Right ventricle myocardium superior (tissue), 1 donor: Measurements from ENCODE around the gene UMOD. TPM values are rescaled to one million over a fixed set of nuclear protein-coding genes. Genes with fewer than 3 reads are reported as not detected.

ENCODE experiments used
- ATAC-seq: fragments of 200-7000 bp; cut with Tn5 transposase; one replicate; pipeline ENCODE4 v1.9.1; 2020; ENCODE audit warnings: mild to moderate bottlenecking; ENCODE audit not compliant: poor library complexity
- DNase-seq: peaks from one replicate; pipeline ENCODE4 v3.0.0-alpha.2; 2020
- intact Hi-C: fragments of 100-400 bp; cut with DNase I; formaldehyde crosslinking; loops from one replicate; pipeline ENCODE4 v1.11.2; 2022
- long read RNA-seq: library from polyadenylated mRNA; unstranded; transcript quantifications from one replicate; pipeline ENCODE4 v2.0.0, GENCODE V29; 2021
- total RNA-seq: library from RNA; stranded (reverse); fragmentation: NEBNext Ultra II Directional; extraction: Animal tissue kit (Norgen Biotek cat#: 25700); gene quantifications from one replicate; pipeline ENCODE4 v1.2.1, GENCODE V29; 2021
- donor health status: DM: no; HTN: yes; CAD: no; lungs with severe emphysema.

The UMOD gene
- total RNA-seq: not detected
- long read RNA-seq: 0 reads

GRCh38 chr16:20352615-20353014, at the start of gene UMOD:
Gene UMOD (minus strand): TSS chr16:20352715. CDS start chr16:20350737, 1,978 bp downstream.
- DNase-seq (no peak), ATAC-seq (no peak)
- intact Hi-C loops: no loop called here

GRCh38 chr16:20401475-20402016, 49.0 kb upstream of the UMOD start:
- intact Hi-C loops: no loop called here
- DNase-seq (no peak), ATAC-seq (no peak)

DNA sequence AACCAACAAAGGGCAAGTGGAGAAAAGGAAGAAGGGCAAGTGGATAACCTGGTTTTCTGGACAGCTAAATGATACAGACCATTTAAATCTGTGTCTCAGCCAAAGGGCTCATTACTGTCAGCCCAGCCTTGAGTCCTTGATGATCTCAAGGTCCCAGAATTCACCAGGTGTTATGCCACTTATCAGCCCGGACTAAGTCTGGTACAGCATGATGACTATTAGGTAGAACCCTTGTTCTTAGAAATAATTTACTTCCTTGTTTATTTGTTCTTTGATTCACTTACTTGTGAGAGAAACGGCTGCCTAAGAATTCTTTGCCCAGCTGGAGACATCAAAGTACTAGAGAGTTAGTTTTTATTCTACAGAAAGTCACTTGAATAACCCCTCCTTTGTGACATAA, 48.6 kb upstream of the UMOD start:
- ATAC-seq: no peak
- intact Hi-C loops: no loop called here
- DNase-seq: no peak

- DNase-seq: no peak
- intact Hi-C loops: no loop called here
- ATAC-seq: no peak
Observed at GRCh38 chr16:20399185-20399584, 46.7 kb upstream of the UMOD start.

DNA sequence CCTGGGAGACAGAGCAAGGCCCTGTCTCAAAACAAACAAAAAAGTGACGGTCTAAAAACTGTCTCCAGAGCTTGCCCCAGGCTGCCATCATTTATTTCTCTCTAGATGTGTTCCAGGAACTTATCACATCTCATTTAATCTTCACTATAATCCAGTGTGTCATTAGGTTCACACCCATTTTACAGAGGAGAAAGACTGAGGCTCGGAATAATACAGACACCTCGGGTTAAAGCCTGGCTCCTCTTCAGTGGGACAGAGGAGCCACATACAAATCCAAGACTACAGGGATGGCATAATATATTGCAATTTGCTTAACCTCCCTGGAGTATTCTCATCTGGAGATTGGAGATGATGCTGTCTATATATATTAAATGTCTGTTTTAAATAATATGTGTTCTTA, 46.1 kb upstream of the UMOD start:
- intact Hi-C loops: no loop called here
- DNase-seq: no peak
- ATAC-seq: no peak

GRCh38 chr16:20397468-20398074, 45.1 kb upstream of the UMOD start:
- intact Hi-C loops: no loop called here
- DNase-seq (no peak), ATAC-seq (no peak)

GRCh38 chr16:20396846-20397467, 44.4 kb upstream of the UMOD start:
- intact Hi-C loops: no loop called here
- no peak for ATAC-seq
- DNase-seq: no peak

DNA sequence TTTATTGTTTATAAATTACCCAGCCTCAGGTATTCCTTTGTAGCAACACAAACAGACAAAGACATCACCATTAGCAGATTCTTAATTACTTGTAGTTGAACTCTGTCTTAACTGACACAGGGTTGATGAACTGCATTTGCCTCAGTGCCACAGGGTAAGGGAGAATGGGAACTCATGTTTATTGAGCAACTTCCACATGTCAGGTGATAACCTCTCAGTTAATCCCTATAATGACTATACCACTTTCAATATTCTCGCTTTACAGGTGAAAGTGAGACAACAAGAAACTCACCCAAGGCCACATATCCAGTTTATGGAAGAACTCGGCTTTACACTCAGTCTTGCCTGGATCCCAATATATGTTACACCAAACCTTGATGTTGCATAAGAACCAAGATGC, 43.4 kb upstream of the UMOD start:
- intact Hi-C loops: no loop called here
- ATAC-seq (no peak), DNase-seq (no peak)

- DNase-seq: no peak
- intact Hi-C loops: no loop called here
- peak; percentile 27 for ATAC-seq
Observed at GRCh38 chr16:20393801-20394577, 41.5 kb upstream of the UMOD start.

DNA sequence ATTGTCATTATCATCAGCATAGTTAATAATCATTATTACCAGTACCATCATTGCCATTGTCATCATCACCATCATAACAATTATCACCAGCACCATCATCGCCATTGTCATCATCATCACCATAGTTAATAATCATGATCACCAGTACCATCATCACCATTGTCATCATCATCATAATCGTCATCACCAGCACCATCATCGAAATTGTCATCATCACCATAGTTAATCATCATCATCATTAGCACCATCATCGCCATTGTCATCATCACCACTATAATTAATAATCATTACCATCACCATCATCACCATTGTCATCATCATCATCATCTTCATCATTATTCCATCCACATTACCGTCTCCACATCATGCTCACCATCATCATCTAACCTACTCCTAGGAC, 38.5 kb upstream of the UMOD start:
- intact Hi-C loops: no loop called here
- ATAC-seq (no peak), DNase-seq (no peak)

DNA sequence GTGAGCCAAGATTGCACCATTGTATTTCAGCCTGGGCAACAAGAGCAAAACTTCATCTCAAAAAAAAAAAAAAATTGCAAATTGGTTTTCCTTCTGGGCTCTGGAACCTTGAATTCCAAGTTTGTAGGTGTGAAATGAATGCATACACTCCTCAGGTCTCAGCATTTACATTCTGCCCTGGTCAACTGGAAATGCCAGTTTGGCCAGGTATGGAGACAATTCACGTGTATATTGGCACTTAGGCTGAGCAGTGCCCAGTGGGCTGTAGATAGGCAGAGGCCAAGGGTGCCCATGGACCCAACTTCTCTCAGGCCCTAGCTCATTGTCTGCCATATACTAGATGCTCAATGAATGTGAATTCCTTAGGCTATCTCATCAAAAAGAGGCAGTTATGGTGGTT, 36.3 kb upstream of the UMOD start:
- intact Hi-C loops: loop anchor here (5.0 kb wide), 1 partner anchor 482 kb away; no protein-coding TSS in a partner anchor

GRCh38 chr16:20387978-20388377, 35.5 kb upstream of the UMOD start:
- intact Hi-C loops: loop anchor here (5.0 kb wide), 1 partner anchor 481 kb away; no protein-coding TSS in a partner anchor
- DNase-seq: no peak
- no peak for ATAC-seq

More for the DNA sequence above, 36.3 kb upstream of the UMOD start:
- no peak for DNase-seq
- ATAC-seq: no peak

- ATAC-seq (peak; percentile 74), DNase-seq (peak; percentile 77)
- intact Hi-C loops: loop anchor here (5.0 kb wide), 1 partner anchor 479 kb away; no protein-coding TSS in a partner anchor
Observed at GRCh38 chr16:20385844-20386832, 33.6 kb upstream of the UMOD start.

DNA sequence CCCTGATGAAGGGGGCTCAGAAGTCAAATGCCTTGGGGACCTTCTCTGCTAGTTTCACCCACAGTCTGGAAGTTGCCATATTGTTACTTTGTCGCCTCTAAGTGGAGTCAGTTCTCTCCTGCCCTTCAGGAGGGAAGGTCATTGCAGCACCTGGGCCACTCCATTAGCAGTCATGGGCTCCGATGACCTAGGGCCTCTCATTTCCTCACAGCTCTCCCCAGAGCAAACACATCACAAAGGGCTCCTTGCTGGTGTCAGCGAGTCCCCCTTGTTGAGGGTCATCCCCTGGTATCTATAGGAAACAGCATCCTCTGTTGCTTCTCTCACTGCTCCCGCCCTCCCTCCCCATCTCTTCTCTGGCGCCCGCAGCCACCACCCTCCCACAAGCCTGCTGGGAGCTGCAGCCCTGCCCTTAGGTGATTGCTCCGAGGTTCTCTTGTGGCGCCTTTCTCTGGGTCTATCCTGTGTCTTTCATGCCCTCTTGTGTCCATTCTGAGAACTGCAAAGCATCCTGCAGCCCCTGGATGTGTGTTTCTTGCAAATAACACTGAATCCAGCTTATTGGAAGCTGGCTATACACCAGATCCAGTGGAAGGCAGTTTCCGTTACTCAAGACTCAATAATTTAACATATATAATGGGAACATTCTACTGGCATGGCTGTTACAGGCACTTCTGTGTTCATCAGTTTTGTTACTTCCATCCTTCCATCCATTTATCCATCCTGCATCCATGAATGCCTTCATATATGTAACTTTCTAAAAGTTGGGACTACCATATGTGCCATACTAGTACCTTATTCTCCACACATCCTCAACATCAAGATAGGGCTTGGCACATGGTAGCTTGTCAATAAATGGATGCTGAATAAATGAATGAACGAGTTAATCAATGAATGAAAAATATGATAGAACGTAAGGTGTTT, 30.9 kb upstream of the UMOD start:
- peak; percentile 47 for DNase-seq
- intact Hi-C loops: no loop called here
- ATAC-seq: peak; percentile 76

DNA sequence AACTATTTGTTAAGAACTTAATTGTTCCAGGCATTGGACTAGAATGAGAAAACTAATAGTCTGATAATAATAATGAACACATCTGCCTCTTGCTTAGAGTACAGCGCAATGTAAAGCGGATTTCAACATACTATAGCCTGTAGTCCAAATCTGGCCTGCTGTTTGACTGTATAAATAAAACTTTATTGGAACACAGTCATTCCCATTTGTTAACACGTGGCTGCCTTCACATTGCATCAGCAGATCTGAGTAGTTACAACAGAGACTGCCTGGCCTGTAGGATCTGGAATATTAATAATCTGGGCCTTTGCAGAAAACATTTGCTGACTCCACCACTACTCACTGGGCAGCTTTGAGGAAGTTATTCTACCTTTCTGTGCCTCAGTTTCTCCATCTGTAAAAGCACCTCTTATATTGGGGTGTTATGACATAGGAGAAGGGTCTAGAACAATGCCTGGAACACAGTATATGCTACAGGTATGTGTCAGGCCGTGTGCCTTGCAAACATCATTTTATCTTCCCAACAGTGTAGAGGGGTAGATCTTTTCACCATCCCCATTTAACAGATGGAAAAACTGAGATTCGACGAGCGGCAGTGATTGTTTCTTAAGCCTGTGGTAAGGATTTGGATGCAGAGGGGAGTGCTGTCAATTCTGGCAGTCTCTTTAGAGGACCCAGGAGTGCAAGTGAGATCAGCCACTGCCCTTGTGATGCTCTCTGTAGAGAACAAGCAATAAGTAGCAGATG, 29.9 kb upstream of the UMOD start:
- intact Hi-C loops: no loop called here
- no peak for ATAC-seq
- no peak for DNase-seq

GRCh38 chr16:20380782-20381181, 28.3 kb upstream of the UMOD start:
- intact Hi-C loops: no loop called here
- DNase-seq (no peak), ATAC-seq (no peak)

- ATAC-seq: no peak
- intact Hi-C loops: no loop called here
Observed at GRCh38 chr16:20377181-20377580, 24.7 kb upstream of the UMOD start.

More at GRCh38 chr16:20377181-20377580, 24.7 kb upstream of the UMOD start:
- DNase-seq: no peak
